ENCODE results near the gene SHANK3.

DNA sequence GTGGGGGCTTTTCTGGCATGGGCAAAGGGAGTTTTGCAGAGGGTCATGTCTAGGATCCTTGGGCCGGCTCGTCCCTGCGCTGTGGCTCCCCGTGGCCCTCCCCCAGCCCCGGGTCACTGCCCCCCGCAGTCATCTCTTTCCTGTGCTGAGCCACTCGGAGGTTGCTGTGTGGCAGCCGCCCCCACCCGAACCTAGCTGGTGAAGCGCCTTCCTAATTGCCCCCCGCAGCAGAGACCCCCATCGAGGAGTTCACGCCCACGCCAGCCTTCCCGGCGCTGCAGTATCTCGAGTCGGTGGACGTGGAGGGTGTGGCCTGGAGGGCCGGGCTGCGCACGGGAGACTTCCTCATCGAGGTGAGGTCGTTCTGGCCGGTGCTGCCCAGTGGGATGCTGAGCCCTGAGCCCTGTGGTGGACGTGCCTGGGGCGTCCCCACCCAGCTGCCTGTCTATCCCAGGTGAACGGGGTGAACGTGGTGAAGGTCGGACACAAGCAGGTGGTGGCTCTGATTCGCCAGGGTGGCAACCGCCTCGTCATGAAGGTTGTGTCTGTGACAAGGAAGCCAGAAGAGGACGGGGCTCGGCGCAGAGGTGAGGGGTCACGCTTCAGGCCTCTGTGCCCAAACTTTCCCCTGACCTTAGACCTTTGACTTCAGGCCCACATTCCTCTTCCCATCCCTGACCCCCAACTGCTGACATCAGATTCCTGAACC lies 32.0 kb downstream of the SHANK3 start:
- TF ChIP-seq EZH2 (IDR thresholded peaks at IDR 0.05; ENCODE audit: low read length) (no peak), CTCF (optimal IDR thresholded peaks at IDR 0.05 in 1 of 3, IDR thresholded peaks at IDR 0.05 in 1 of 3, conservative IDR thresholded peaks at IDR 0.05 in 1 of 3; ENCODE audit: extremely low read depth in 1 of 3, insufficient read depth in 2 of 3, low read length in 3 of 3) (no peak)
